HG02885 (cell line): Measurements from ENCODE around the gene GPC6.

ENCODE experiments used
- ATAC-seq: cut with Tn5 transposase; IDR thresholded peaks from one replicate; pipeline ENCODE4 v1.9.1; 2021; ENCODE audit warnings: mild to moderate bottlenecking; ENCODE audit not compliant: unreplicated experiment, poor library complexity

GPC6 gene

GRCh38 chr13:93539914-93540313, 313.3 kb downstream of the GPC6 start:
- ATAC-seq, result no peak

GRCh38 chr13:93547886-93548285, 321.3 kb downstream of the GPC6 start:
- ATAC-seq, result no peak

DNA sequence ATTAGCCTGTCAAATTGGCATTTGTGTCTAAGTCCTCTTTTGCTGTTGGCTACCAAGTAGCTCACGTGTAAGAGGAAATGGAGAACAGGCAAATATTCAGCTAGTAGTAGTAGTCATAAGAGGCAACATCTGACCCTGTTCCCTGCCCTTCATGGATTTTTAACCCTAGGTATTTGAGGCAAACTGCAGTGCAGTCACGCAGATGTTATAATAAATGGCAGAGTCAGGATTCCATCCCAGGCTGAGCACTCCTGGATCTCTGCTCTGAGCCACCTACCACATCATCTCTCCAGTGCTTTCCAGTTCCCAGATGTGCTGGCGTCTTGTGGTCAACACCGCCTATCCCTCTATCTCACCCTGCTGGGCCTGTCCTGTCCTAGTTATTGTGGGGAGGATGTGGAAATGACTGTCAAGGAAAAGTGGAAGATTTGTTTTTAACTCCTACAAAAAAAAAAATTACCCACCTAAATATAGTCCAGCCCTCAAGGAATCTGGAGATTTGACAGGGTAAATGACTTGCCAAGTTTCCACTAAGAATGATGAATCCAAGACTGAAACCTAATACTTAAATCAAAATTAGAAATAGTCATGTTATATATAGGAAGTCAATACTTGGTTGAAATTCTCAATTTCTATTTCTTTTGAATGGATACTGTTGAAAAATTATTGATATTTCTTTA, 322.9 kb downstream of the GPC6 start:
- no peak for ATAC-seq

DNA sequence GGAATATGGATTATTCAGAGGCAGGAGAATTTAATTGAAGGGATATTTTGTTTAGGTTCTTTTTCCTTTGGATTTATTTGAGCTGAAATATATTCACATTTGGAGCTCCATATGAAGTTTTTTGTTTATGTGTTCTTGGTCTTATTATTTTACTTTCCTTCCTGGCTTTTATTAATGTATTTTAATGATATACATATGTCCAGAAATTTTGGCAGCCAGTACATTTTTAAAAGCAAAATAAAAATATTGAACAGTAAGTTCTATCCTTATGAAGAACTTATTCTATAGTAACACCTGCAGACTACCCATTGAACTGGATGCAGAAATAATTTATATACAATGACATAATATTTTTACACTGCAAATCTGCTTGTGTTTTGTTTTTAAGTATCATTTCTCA, 323.6 kb downstream of the GPC6 start:
- no peak for ATAC-seq

GRCh38 chr13:93552596-93552995, 326.0 kb downstream of the GPC6 start:
- ATAC-seq, result no peak

- ATAC-seq, result no peak
Observed at GRCh38 chr13:93554514-93554913, 327.9 kb downstream of the GPC6 start.

GRCh38 chr13:93558637-93559036, 332.0 kb downstream of the GPC6 start:
- no peak for ATAC-seq

DNA sequence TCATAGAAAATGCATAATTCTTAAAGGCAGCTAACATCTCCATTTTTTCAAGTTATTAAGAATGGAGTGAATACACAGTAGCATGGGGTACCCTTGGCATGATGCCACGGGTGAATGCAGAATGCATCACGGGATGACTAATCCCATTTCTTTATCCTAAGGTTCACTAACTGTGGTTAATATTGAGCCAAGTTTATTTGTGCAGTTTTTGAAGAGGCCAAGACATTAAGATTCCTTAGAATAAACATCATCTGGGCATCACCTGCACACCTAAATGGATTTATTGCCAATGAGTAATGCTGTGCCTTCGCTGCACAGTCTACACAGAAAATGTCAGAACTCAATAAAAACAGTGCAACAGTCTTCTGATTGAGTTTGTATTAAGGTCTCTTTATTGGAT, 333.1 kb downstream of the GPC6 start:
- no peak for ATAC-seq

- ATAC-seq, result no peak
Observed at GRCh38 chr13:93561576-93562225, 335.1 kb downstream of the GPC6 start.

- ATAC-seq, result no peak
Observed at GRCh38 chr13:93562676-93563075, 336.1 kb downstream of the GPC6 start.

- ATAC-seq, result no peak
Observed at GRCh38 chr13:93577105-93577504, 350.5 kb downstream of the GPC6 start.

- ATAC-seq, result no peak
Observed at GRCh38 chr13:93589788-93590187, 363.2 kb downstream of the GPC6 start.

GRCh38 chr13:93603043-93603442, 376.4 kb downstream of the GPC6 start:
- no peak for ATAC-seq

DNA sequence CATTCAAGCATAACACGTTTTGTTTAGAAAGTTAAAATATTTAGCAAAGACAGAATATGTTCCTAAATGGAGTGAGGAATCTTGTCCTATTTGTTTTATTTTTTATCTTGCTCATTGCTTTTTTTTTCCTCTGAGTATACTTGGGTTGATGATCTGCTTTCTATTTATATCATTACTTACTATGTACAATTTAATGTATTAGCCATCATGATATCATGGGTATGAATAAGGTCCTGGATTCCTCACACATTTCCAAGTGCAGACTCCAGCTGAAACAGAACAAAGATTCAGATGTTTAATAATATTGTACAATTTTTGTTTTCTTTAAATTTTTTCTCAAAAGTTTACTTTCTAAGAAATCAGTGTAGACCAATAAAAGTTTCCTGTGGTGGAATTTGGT, 388.2 kb downstream of the GPC6 start:
- ATAC-seq, result no peak

- no peak for ATAC-seq
Observed at GRCh38 chr13:93620181-93620765, 393.7 kb downstream of the GPC6 start.

DNA sequence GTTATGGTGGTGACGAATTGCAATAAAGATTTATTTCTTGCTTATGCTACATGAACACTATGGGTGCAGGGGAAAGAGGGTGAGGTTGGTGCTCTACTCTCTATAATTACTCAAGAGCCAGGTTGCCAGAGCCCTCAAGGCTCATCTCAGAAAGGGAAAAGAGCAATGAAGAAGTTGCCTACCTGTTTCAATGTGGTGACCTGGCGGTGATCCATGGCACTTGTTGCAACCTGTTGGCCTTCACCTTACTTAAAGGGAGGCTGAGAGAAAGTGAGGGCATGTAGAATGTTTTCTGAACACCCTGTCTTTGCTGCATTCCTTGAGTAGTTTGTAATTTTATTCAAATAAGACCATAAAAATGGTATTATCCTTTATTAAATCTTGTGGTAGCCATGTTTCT, 394.4 kb downstream of the GPC6 start:
- no peak for ATAC-seq

GRCh38 chr13:93621966-93622365, 395.4 kb downstream of the GPC6 start:
- ATAC-seq, result no peak

- no peak for ATAC-seq
Observed at GRCh38 chr13:93624311-93624777, 397.7 kb downstream of the GPC6 start.

DNA sequence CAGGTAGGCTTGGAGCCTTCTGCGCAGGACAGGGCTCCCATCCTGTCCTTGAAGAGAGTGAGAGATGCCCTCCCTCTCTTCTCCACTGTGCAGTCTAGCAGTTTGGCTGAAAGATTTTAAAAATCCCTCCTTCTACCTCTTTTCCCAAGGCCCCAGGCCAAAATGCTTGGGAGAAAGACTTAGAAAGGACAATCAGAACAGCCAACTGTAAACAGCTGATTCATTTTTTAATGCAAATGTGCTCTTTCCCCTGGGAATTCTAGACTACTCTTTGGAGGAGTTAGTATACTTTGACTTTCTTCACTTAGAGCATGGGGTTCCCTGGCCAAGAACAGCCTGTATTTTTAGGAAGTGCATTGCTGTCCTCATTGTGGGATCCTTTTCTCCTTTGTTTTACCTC, 398.9 kb downstream of the GPC6 start:
- no peak for ATAC-seq

GRCh38 chr13:93628136-93628797, 401.7 kb downstream of the GPC6 start:
- no peak for ATAC-seq

- ATAC-seq, result no peak
Observed at GRCh38 chr13:93635616-93636032, 409.0 kb downstream of the GPC6 start.
